ENCODE data around the gene TRAK2. TPM values are rescaled to one million over a fixed set of nuclear protein-coding genes. Genes with fewer than 3 reads are reported as not detected.
"Not testable (repeated sequence)": the region's sequence is repeated elsewhere in the genome, so short reads cannot be mapped to it uniquely, and the experiment has no call there.

The TRAK2 gene
- total RNA-seq, 1 experiment from 2014 or later, result 33.0 TPM

- DNase-seq (ENCODE audit: low spot score), result peak; percentile 21
Observed at GRCh38 chr2:201448701-201449100, 2.6 kb downstream of the TRAK2 start.

GRCh38 chr2:201448061-201448460, 3.2 kb downstream of the TRAK2 start:
- no peak for DNase-seq (ENCODE audit: low spot score)

- DNase-seq (ENCODE audit: low spot score), result no peak
Observed at GRCh38 chr2:201447086-201447485, 4.2 kb downstream of the TRAK2 start.

GRCh38 chr2:201444746-201445465, 6.4 kb downstream of the TRAK2 start:
- no peak for DNase-seq (ENCODE audit: low spot score)

- DNase-seq (ENCODE audit: low spot score), result no peak
Observed at GRCh38 chr2:201441409-201441808, 9.8 kb downstream of the TRAK2 start.

- no peak for DNase-seq (ENCODE audit: low spot score)
Observed at GRCh38 chr2:201440182-201440581, 11.1 kb downstream of the TRAK2 start.

- DNase-seq (ENCODE audit: low spot score), result not testable (repeated sequence)
Observed at GRCh38 chr2:201439336-201439922, 11.8 kb downstream of the TRAK2 start.

- DNase-seq (ENCODE audit: low spot score), result no peak
Observed at GRCh38 chr2:201436141-201436540, 15.1 kb downstream of the TRAK2 start.

GRCh38 chr2:201433394-201433995, 17.8 kb downstream of the TRAK2 start:
- DNase-seq (ENCODE audit: low spot score), result peak; percentile 50

- DNase-seq (ENCODE audit: low spot score), result peak; percentile 27
Observed at GRCh38 chr2:201432621-201433393, 18.5 kb downstream of the TRAK2 start.

- DNase-seq (ENCODE audit: low spot score), result peak; percentile 64
Observed at GRCh38 chr2:201432038-201432620, 19.1 kb downstream of the TRAK2 start.

GRCh38 chr2:201430839-201431238, 20.4 kb downstream of the TRAK2 start:
- DNase-seq (ENCODE audit: low spot score), result no peak

- not testable (repeated sequence) for DNase-seq (ENCODE audit: low spot score)
Observed at GRCh38 chr2:201430322-201430721, 20.9 kb downstream of the TRAK2 start.

GRCh38 chr2:201429835-201430234, 21.4 kb downstream of the TRAK2 start:
- DNase-seq (ENCODE audit: low spot score), result not testable (repeated sequence)

- DNase-seq (ENCODE audit: low spot score), result not testable (repeated sequence)
Observed at GRCh38 chr2:201428366-201428765, 22.9 kb downstream of the TRAK2 start.

GRCh38 chr2:201425952-201426351, 25.3 kb downstream of the TRAK2 start:
- no peak for DNase-seq (ENCODE audit: low spot score)

- DNase-seq (ENCODE audit: low spot score), result peak; percentile 28
Observed at GRCh38 chr2:201420442-201421113, 30.7 kb downstream of the TRAK2 start.

GRCh38 chr2:201419986-201420385, 31.3 kb downstream of the TRAK2 start:
- no peak for DNase-seq (ENCODE audit: low spot score)

GRCh38 chr2:201419057-201419635, 32.1 kb downstream of the TRAK2 start:
- peak; percentile 52 for DNase-seq (ENCODE audit: low spot score)

- no peak for DNase-seq (ENCODE audit: low spot score)
Observed at GRCh38 chr2:201415149-201415548, 36.1 kb downstream of the TRAK2 start.
